ENCODE data around the gene TPGS2. TPM values are rescaled to one million over a fixed set of nuclear protein-coding genes. Genes with fewer than 3 reads are reported as not detected.

TPGS2 gene
- total and polyA plus RNA-seq, 2 of the 8 experiments (the other 6 are each of a cell fraction or from before 2014, with no cell fraction given): 151 to 273 TPM

DNA sequence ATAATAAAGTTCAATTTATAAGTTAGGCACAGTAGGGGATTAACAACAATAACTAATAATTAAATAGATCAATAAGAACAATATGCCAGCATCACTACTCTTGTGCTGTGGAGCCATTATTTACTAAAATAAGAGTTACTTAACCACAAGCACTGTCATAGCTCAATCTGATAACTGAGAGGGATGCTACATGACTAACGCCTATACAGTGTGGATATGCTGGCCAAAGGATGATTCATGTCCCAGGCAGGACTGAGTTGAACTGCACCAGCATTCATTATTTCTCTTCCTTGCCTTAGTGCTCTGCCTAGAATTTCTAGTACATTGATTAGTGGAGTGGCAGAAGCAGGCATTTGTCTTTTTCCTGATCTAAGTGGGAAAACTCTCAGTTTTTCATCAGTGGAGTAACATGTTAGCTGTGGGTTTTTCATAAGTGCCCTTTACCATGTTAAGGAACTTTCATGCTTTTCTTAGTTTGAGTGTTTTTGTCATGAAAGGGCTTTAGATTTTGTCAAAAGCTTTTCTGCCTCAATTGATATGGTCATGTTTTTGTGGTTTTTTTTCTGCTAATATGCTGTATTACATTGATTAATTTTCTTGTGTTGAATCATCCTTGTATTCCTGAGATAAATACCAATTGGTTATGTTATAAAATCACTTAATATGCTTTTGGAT, 21.9 kb upstream of the TPGS2 start (continued):
- TF ChIP-seq, protein P1, sequence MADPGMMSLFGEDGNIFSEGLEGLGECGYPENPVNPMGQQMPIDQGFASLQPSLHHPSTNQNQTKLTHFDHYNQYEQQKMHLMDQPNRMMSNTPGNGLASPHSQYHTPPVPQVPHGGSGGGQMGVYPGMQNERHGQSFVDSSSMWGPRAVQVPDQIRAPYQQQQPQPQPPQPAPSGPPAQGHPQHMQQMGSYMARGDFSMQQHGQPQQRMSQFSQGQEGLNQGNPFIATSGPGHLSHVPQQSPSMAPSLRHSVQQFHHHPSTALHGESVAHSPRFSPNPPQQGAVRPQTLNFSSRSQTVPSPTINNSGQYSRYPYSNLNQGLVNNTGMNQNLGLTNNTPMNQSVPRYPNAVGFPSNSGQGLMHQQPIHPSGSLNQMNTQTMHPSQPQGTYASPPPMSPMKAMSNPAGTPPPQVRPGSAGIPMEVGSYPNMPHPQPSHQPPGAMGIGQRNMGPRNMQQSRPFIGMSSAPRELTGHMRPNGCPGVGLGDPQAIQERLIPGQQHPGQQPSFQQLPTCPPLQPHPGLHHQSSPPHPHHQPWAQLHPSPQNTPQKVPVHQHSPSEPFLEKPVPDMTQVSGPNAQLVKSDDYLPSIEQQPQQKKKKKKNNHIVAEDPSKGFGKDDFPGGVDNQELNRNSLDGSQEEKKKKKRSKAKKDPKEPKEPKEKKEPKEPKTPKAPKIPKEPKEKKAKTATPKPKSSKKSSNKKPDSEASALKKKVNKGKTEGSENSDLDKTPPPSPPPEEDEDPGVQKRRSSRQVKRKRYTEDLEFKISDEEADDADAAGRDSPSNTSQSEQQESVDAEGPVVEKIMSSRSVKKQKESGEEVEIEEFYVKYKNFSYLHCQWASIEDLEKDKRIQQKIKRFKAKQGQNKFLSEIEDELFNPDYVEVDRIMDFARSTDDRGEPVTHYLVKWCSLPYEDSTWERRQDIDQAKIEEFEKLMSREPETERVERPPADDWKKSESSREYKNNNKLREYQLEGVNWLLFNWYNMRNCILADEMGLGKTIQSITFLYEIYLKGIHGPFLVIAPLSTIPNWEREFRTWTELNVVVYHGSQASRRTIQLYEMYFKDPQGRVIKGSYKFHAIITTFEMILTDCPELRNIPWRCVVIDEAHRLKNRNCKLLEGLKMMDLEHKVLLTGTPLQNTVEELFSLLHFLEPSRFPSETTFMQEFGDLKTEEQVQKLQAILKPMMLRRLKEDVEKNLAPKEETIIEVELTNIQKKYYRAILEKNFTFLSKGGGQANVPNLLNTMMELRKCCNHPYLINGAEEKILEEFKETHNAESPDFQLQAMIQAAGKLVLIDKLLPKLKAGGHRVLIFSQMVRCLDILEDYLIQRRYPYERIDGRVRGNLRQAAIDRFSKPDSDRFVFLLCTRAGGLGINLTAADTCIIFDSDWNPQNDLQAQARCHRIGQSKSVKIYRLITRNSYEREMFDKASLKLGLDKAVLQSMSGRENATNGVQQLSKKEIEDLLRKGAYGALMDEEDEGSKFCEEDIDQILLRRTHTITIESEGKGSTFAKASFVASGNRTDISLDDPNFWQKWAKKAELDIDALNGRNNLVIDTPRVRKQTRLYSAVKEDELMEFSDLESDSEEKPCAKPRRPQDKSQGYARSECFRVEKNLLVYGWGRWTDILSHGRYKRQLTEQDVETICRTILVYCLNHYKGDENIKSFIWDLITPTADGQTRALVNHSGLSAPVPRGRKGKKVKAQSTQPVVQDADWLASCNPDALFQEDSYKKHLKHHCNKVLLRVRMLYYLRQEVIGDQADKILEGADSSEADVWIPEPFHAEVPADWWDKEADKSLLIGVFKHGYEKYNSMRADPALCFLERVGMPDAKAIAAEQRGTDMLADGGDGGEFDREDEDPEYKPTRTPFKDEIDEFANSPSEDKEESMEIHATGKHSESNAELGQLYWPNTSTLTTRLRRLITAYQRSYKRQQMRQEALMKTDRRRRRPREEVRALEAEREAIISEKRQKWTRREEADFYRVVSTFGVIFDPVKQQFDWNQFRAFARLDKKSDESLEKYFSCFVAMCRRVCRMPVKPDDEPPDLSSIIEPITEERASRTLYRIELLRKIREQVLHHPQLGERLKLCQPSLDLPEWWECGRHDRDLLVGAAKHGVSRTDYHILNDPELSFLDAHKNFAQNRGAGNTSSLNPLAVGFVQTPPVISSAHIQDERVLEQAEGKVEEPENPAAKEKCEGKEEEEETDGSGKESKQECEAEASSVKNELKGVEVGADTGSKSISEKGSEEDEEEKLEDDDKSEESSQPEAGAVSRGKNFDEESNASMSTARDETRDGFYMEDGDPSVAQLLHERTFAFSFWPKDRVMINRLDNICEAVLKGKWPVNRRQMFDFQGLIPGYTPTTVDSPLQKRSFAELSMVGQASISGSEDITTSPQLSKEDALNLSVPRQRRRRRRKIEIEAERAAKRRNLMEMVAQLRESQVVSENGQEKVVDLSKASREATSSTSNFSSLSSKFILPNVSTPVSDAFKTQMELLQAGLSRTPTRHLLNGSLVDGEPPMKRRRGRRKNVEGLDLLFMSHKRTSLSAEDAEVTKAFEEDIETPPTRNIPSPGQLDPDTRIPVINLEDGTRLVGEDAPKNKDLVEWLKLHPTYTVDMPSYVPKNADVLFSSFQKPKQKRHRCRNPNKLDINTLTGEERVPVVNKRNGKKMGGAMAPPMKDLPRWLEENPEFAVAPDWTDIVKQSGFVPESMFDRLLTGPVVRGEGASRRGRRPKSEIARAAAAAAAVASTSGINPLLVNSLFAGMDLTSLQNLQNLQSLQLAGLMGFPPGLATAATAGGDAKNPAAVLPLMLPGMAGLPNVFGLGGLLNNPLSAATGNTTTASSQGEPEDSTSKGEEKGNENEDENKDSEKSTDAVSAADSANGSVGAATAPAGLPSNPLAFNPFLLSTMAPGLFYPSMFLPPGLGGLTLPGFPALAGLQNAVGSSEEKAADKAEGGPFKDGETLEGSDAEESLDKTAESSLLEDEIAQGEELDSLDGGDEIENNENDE (IDR thresholded peaks at IDR 0.05; ENCODE audit: insufficient replicate concordance, low read length): no peak
- TF ChIP-seq RBBP5 (IDR thresholded peaks at IDR 0.05; ENCODE audit: borderline replicate concordance, low read depth, low read length): no peak
- TF ChIP-seq FOSL1 (IDR thresholded peaks at IDR 0.05; ENCODE audit: insufficient read depth, low read depth, low read length): no peak
- no peak for TF ChIP-seq CBX5 (IDR thresholded peaks at IDR 0.05; ENCODE audit: low read depth, low read length)
- TF ChIP-seq, protein P2, sequence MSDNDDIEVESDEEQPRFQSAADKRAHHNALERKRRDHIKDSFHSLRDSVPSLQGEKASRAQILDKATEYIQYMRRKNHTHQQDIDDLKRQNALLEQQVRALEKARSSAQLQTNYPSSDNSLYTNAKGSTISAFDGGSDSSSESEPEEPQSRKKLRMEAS (IDR thresholded peaks at IDR 0.05): no peak
- no peak for TF ChIP-seq CEBPB (IDR thresholded peaks at IDR 0.05; ENCODE audit: low read depth, low read length)
- no peak for TF ChIP-seq ZNF274 (IDR thresholded peaks at IDR 0.05; ENCODE audit: borderline replicate concordance, extremely low read depth, low read length)
- no peak for TF ChIP-seq CBX8 (IDR thresholded peaks at IDR 0.05; ENCODE audit: borderline replicate concordance, low read depth, low read length)
- TF ChIP-seq JUND (IDR thresholded peaks at IDR 0.05; ENCODE audit: low read length): no peak
- no peak for TF ChIP-seq BRCA1 (IDR thresholded peaks at IDR 0.05; ENCODE audit: low read depth, low read length)
- TF ChIP-seq EP300 (IDR thresholded peaks at IDR 0.05; ENCODE audit: borderline replicate concordance in 1 of 2, low read depth in 2 of 2, low read length in 2 of 2): no peak

Measured in H1 (cell line).